Chondrocyte (in vitro differentiated cells): Measurements from ENCODE around the gene GFOD2. TPM values are rescaled to one million over a fixed set of nuclear protein-coding genes. Genes with fewer than 3 reads are reported as not detected.

Source experiments
- DNase-seq: peaks from one replicate; pipeline ENCODE4 v3.0.0; 2021; ENCODE audit warnings: mixed read lengths, low spot score
- H3K27ac Mint-ChIP-seq: one replicate; pipeline ENCODE4 v1.8.0; 2021; ENCODE audit warnings: mild to moderate bottlenecking, moderate library complexity, mixed read lengths; ENCODE audit not compliant: unreplicated experiment
- H3K27me3 Mint-ChIP-seq: 2 replicates; pipeline ENCODE4 v1.8.0; 2021; ENCODE audit warnings: low read depth, mixed read lengths
- H3K36me3 Mint-ChIP-seq: 2 replicates; pipeline ENCODE4 v1.8.0; 2021; ENCODE audit warnings: low read depth, mixed read lengths
- H3K4me1 Mint-ChIP-seq: 2 replicates; pipeline ENCODE4 v1.8.0; 2021; ENCODE audit warnings: low read depth, mild to moderate bottlenecking, mixed read lengths
- H3K4me3 Mint-ChIP-seq: one replicate; pipeline ENCODE4 v1.8.0; 2021; ENCODE audit warnings: mild to moderate bottlenecking, moderate library complexity, mixed read lengths; ENCODE audit not compliant: unreplicated experiment
- H3K9me3 Mint-ChIP-seq: 2 replicates; pipeline ENCODE4 v1.8.0; 2021; ENCODE audit warnings: low read depth, mixed read lengths
- CTCF ChIP-seq: fragments of 200-600 bp; sonication (generic); IDR thresholded peaks from 2 replicates; pipeline ENCODE4 v1.5.0; 2021; ENCODE audit warnings: antibody characterized with exemption, mild to moderate bottlenecking, moderate library complexity
- total RNA-seq: library from RNA; stranded (reverse); gene quantifications from 3 replicates; pipeline ENCODE4 v1.2.1, GENCODE V29; 2021

The GFOD2 gene
- total RNA-seq, 1 donor from 2014 or later: 16.3 TPM

GRCh38 chr16:67714522-67714921 is 4.6 kb downstream of the GFOD2 start:
- H3K4me3 Mint-ChIP-seq: no peak overlapping the region
- H3K9me3 Mint-ChIP-seq: no peaks in the 10 kb centered on the region
- DNase-seq: no peak
- TF ChIP-seq CTCF: no peak
- no peaks in the 10 kb centered on the region for H3K27me3 Mint-ChIP-seq
- H3K4me1 Mint-ChIP-seq: peaks cover 17% of the 10 kb centered on the region
- H3K36me3 Mint-ChIP-seq: peaks cover 2% of the 10 kb centered on the region
- H3K27ac Mint-ChIP-seq: no peak overlapping the region

GRCh38 chr16:67713647-67714273 is 5.4 kb downstream of the GFOD2 start:
- Mint-ChIP-seq H3K27ac (no peak overlapping the region), H3K36me3 (peaks cover 2% of the 10 kb centered on the region), H3K4me3 (no peak overlapping the region), H3K4me1 (peaks cover 17% of the 10 kb centered on the region), H3K27me3 (no peaks in the 10 kb centered on the region), H3K9me3 (no peaks in the 10 kb centered on the region)
- TF ChIP-seq CTCF: no peak
- DNase-seq: no peak

- Mint-ChIP-seq H3K36me3 (peaks cover 2% of the 10 kb centered on the region), H3K4me3 (no peak overlapping the region), H3K27ac (no peak overlapping the region), H3K4me1 (no peaks in the 10 kb centered on the region), H3K9me3 (no peaks in the 10 kb centered on the region), H3K27me3 (no peaks in the 10 kb centered on the region)
- no peak for DNase-seq
- TF ChIP-seq CTCF: no peak
These were observed 8.5 kb downstream of the GFOD2 start for GRCh38 chr16:67710607-67711006.

GRCh38 chr16:67709050-67709449 is 10.1 kb downstream of the GFOD2 start:
- Mint-ChIP-seq H3K4me3 (no peak overlapping the region), H3K4me1 (peaks cover 3% of the 10 kb centered on the region), H3K27me3 (no peaks in the 10 kb centered on the region), H3K36me3 (peaks cover 2% of the 10 kb centered on the region), H3K27ac (no peak overlapping the region), H3K9me3 (no peaks in the 10 kb centered on the region)
- TF ChIP-seq CTCF: no peak
- DNase-seq: no peak

- Mint-ChIP-seq H3K4me1 (peaks cover 9% of the 10 kb centered on the region), H3K27ac (no peak overlapping the region), H3K9me3 (no peaks in the 10 kb centered on the region), H3K27me3 (no peaks in the 10 kb centered on the region), H3K4me3 (no peak overlapping the region), H3K36me3 (peaks cover 2% of the 10 kb centered on the region)
- DNase-seq: no peak
- no peak for TF ChIP-seq CTCF
These were observed 10.7 kb downstream of the GFOD2 start for GRCh38 chr16:67708368-67708771.
